HEK293 (cell line): Measurements from ENCODE around the gene ALDH4A1.

ENCODE experiments used
- CTCF ChIA-PET: fragments of 350-600 bp; formaldehyde crosslinking; extraction: SDS; loops from one replicate; lab custom pipeline; 2021; ENCODE audit warnings: antibody characterized with exemption; lab: Yijun Ruan, JAX
- POLR2A ChIA-PET: fragments of 300-600 bp; formaldehyde crosslinking; extraction: SDS; loops from one replicate; lab custom pipeline; 2020; ENCODE audit warnings: antibody characterized with exemption, inconsistent platforms; lab: Yijun Ruan, JAX
- H3K27ac ChIP-seq: fragments of 200-500 bp; sonication (Bioruptor generic); 2 replicates; pipeline ENCODE4 v1.5.1; 2014; ENCODE audit warnings: low read depth, low read length, control low read depth, inconsistent platforms; ENCODE audit errors: extremely low read depth
- H3K36me3 ChIP-seq, 2 experiments: fragments of 200-500 bp in 1 of 2; sonication (Bioruptor generic) in 1 of 2; 1 replicate in 1 of 2; 2 replicates in 1 of 2; pipeline ENCODE4 v1.5.1; 2014 to 2017; ENCODE audit warnings: inconsistent platforms in 2 of 2, low read length in 2 of 2; ENCODE audit not compliant: control insufficient read depth in 2 of 2, insufficient read depth in 1 of 2
- H3K4me1 ChIP-seq: fragments of 200-500 bp; sonication (Bioruptor generic); 2 replicates; pipeline ENCODE4 v1.5.1; 2014; ENCODE audit warnings: mild to moderate bottlenecking, low read length, inconsistent platforms; ENCODE audit not compliant: control insufficient read depth, insufficient read depth
- H3K4me3 ChIP-seq: 2 replicates; pipeline ENCODE4 v1.5.1; 2011; ENCODE audit warnings: low read depth, mild to moderate bottlenecking, control low read depth, low read length, moderate library complexity
- H3K9me3 ChIP-seq: fragments of 200-500 bp; sonication (Bioruptor generic); 2 replicates; pipeline ENCODE4 v1.5.1; 2014; ENCODE audit warnings: low read depth, low read length, inconsistent platforms; ENCODE audit not compliant: control insufficient read depth, insufficient read depth
- ZBTB11 ChIP-seq: fragments of 450-650 bp; formaldehyde crosslinking; conservative IDR thresholded peaks from 2 replicates; pipeline ENCODE4 v1.5.1; 2016; ENCODE audit warnings: low read depth, missing biosample characterization, missing genetic modification characterization
- ZNF2 ChIP-seq: fragments of 450-650 bp; formaldehyde crosslinking; IDR thresholded peaks from 2 replicates; pipeline ENCODE4 v1.5.1; 2016; ENCODE audit warnings: missing biosample characterization, missing genetic modification characterization
- ZNF654 ChIP-seq: fragments of 450-650 bp; formaldehyde crosslinking; IDR thresholded peaks from 2 replicates; pipeline ENCODE4 v1.5.1; 2016; ENCODE audit warnings: low read depth, missing biosample characterization, missing genetic modification characterization
- TF ChIP-seq, protein P1 (sequence below): fragments of 450-650 bp; formaldehyde crosslinking; IDR thresholded peaks from 2 replicates; pipeline ENCODE4 v1.5.1; 2016; ENCODE audit warnings: missing biosample characterization, missing genetic modification characterization, borderline replicate concordance
- TF ChIP-seq, protein P2 (sequence below): fragments of 450-650 bp; formaldehyde crosslinking; IDR thresholded peaks from 2 replicates; pipeline ENCODE4 v1.5.1; 2016; ENCODE audit warnings: missing biosample characterization, missing genetic modification characterization
- TF ChIP-seq, protein P3 (sequence below): fragments of 450-650 bp; formaldehyde crosslinking; IDR thresholded peaks from 2 replicates; pipeline ENCODE4 v1.5.1; 2016; ENCODE audit warnings: missing biosample characterization, missing genetic modification characterization
- TF ChIP-seq, protein P4 (sequence below): fragments of 450-650 bp; formaldehyde crosslinking; IDR thresholded peaks from 2 replicates; pipeline ENCODE4 v1.5.1; 2017; ENCODE audit warnings: missing biosample characterization, missing genetic modification characterization
- TF ChIP-seq, protein P5 (sequence below): fragments of 450-650 bp; formaldehyde crosslinking; IDR thresholded peaks from 2 replicates; pipeline ENCODE4 v1.5.1; 2016; ENCODE audit warnings: missing biosample characterization, missing genetic modification characterization, borderline replicate concordance

ALDH4A1 gene

DNA sequence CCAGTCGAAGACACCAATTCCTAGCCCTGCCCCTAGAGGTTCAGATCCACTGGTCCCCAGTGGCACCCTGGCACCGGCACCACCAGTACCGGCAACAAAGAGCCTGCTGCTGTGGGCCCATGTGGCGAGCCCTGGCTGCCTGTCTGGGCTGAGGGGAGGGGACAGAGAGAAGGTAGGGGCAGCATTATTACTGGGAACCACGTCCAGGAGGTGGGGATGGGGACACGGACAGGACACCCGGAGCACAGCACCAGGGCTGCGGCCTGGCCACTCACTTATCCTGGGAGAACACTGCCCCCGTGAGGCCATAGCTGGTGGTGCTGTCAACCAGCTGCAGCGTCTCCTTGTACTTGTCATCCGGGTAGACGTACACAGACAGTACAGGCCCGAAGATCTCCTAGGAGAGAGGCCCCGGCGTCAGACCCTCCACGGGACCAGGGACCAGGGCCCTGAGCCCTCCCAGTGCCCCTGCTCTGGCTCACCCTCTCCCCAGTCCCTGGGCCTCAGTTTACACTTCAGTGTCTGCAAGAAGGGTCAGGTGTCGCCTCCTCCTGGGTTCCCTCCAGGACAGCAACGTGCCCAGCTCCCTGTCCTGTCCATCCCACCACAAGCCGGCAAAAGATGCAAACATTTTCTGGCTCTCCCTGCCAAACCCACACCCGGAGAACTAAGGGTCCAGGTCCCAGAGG is 27.1 kb downstream of the ALDH4A1 start:
- ChIA-PET CTCF (interaction anchor here (0.5 to 3.4 kb wide), 29 partner anchors 8 to 1829 kb away, joined by 3 to 37 read pairs (median 3); no protein-coding TSS in a partner anchor), POLR2A (no interaction called here)
- no peak overlapping the region for H3K4me3 ChIP-seq
- H3K36me3 ChIP-seq = no peaks in the 10 kb centered on the region
- 0 out of 2 replicates have a peak, but pooled peaks cover 2% of the 10 kb centered on the region for H3K4me1 ChIP-seq
- H3K9me3 ChIP-seq = no peaks in the 10 kb centered on the region
- TF ChIP-seq, protein P1, sequence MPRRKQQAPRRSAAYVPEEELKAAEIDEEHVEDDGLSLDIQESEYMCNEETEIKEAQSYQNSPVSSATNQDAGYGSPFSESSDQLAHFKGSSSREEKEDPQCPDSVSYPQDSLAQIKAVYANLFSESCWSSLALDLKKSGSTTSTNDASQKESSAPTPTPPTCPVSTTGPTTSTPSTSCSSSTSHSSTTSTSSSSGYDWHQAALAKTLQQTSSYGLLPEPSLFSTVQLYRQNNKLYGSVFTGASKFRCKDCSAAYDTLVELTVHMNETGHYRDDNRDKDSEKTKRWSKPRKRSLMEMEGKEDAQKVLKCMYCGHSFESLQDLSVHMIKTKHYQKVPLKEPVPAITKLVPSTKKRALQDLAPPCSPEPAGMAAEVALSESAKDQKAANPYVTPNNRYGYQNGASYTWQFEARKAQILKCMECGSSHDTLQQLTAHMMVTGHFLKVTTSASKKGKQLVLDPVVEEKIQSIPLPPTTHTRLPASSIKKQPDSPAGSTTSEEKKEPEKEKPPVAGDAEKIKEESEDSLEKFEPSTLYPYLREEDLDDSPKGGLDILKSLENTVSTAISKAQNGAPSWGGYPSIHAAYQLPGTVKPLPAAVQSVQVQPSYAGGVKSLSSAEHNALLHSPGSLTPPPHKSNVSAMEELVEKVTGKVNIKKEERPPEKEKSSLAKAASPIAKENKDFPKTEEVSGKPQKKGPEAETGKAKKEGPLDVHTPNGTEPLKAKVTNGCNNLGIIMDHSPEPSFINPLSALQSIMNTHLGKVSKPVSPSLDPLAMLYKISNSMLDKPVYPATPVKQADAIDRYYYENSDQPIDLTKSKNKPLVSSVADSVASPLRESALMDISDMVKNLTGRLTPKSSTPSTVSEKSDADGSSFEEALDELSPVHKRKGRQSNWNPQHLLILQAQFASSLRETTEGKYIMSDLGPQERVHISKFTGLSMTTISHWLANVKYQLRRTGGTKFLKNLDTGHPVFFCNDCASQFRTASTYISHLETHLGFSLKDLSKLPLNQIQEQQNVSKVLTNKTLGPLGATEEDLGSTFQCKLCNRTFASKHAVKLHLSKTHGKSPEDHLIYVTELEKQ (tag by site-specific recombination) = no peak
- TF ChIP-seq ZNF654 (tag by site-specific recombination) (peak; percentile 53), ZBTB11 (peak; percentile 74), ZNF2 (tag by site-specific recombination) (peak; percentile 58; the same call in 1 of the 2 replicates)
- TF ChIP-seq, protein P2, sequence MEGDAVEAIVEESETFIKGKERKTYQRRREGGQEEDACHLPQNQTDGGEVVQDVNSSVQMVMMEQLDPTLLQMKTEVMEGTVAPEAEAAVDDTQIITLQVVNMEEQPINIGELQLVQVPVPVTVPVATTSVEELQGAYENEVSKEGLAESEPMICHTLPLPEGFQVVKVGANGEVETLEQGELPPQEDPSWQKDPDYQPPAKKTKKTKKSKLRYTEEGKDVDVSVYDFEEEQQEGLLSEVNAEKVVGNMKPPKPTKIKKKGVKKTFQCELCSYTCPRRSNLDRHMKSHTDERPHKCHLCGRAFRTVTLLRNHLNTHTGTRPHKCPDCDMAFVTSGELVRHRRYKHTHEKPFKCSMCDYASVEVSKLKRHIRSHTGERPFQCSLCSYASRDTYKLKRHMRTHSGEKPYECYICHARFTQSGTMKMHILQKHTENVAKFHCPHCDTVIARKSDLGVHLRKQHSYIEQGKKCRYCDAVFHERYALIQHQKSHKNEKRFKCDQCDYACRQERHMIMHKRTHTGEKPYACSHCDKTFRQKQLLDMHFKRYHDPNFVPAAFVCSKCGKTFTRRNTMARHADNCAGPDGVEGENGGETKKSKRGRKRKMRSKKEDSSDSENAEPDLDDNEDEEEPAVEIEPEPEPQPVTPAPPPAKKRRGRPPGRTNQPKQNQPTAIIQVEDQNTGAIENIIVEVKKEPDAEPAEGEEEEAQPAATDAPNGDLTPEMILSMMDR (tag by site-specific recombination) = peak; percentile 93
- TF ChIP-seq, protein P3, sequence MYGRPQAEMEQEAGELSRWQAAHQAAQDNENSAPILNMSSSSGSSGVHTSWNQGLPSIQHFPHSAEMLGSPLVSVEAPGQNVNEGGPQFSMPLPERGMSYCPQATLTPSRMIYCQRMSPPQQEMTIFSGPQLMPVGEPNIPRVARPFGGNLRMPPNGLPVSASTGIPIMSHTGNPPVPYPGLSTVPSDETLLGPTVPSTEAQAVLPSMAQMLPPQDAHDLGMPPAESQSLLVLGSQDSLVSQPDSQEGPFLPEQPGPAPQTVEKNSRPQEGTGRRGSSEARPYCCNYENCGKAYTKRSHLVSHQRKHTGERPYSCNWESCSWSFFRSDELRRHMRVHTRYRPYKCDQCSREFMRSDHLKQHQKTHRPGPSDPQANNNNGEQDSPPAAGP = no peak
- TF ChIP-seq, protein P4, sequence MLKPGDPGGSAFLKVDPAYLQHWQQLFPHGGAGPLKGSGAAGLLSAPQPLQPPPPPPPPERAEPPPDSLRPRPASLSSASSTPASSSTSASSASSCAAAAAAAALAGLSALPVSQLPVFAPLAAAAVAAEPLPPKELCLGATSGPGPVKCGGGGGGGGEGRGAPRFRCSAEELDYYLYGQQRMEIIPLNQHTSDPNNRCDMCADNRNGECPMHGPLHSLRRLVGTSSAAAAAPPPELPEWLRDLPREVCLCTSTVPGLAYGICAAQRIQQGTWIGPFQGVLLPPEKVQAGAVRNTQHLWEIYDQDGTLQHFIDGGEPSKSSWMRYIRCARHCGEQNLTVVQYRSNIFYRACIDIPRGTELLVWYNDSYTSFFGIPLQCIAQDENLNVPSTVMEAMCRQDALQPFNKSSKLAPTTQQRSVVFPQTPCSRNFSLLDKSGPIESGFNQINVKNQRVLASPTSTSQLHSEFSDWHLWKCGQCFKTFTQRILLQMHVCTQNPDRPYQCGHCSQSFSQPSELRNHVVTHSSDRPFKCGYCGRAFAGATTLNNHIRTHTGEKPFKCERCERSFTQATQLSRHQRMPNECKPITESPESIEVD (tag by site-specific recombination) = no peak
- TF ChIP-seq, protein P5, sequence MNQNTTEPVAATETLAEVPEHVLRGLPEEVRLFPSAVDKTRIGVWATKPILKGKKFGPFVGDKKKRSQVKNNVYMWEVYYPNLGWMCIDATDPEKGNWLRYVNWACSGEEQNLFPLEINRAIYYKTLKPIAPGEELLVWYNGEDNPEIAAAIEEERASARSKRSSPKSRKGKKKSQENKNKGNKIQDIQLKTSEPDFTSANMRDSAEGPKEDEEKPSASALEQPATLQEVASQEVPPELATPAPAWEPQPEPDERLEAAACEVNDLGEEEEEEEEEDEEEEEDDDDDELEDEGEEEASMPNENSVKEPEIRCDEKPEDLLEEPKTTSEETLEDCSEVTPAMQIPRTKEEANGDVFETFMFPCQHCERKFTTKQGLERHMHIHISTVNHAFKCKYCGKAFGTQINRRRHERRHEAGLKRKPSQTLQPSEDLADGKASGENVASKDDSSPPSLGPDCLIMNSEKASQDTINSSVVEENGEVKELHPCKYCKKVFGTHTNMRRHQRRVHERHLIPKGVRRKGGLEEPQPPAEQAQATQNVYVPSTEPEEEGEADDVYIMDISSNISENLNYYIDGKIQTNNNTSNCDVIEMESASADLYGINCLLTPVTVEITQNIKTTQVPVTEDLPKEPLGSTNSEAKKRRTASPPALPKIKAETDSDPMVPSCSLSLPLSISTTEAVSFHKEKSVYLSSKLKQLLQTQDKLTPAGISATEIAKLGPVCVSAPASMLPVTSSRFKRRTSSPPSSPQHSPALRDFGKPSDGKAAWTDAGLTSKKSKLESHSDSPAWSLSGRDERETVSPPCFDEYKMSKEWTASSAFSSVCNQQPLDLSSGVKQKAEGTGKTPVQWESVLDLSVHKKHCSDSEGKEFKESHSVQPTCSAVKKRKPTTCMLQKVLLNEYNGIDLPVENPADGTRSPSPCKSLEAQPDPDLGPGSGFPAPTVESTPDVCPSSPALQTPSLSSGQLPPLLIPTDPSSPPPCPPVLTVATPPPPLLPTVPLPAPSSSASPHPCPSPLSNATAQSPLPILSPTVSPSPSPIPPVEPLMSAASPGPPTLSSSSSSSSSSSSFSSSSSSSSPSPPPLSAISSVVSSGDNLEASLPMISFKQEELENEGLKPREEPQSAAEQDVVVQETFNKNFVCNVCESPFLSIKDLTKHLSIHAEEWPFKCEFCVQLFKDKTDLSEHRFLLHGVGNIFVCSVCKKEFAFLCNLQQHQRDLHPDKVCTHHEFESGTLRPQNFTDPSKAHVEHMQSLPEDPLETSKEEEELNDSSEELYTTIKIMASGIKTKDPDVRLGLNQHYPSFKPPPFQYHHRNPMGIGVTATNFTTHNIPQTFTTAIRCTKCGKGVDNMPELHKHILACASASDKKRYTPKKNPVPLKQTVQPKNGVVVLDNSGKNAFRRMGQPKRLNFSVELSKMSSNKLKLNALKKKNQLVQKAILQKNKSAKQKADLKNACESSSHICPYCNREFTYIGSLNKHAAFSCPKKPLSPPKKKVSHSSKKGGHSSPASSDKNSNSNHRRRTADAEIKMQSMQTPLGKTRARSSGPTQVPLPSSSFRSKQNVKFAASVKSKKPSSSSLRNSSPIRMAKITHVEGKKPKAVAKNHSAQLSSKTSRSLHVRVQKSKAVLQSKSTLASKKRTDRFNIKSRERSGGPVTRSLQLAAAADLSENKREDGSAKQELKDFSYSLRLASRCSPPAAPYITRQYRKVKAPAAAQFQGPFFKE (tag by site-specific recombination) = no peak
- H3K27ac ChIP-seq = no peak overlapping the region
